Measurements from ENCODE around the gene ITGB7.

GRCh38 chr12:53179687-53180219 lies 27.3 kb downstream of the ITGB7 start:
- TF ChIP-seq ZNF425 (CRISPR knock-in tag; conservative IDR thresholded peaks at IDR 0.05) (no peak), MXD4 (CRISPR knock-in tag; IDR thresholded peaks at IDR 0.05; ENCODE audit: borderline replicate concordance) (no peak), NFYB (CRISPR knock-in tag; conservative IDR thresholded peaks at IDR 0.05; ENCODE audit: low read depth) (no peak), E2F1 (CRISPR knock-in tag; IDR thresholded peaks at IDR 0.05) (no peak), TCF7 (CRISPR knock-in tag; IDR thresholded peaks at IDR 0.05; ENCODE audit: low read depth) (no peak)

All from WTC11 (cell line).